NCI-H2196 treated with DMSO at 0.1 percent for 48 hours (cell line): Measurements from ENCODE around the gene AHCYL2.
"Not testable (repeated sequence)": the region's sequence is repeated elsewhere in the genome, so short reads cannot be mapped to it uniquely, and the experiment has no call there.

Experiments used
- DNase-seq: peaks from one replicate; lab custom pipeline; 2025; ENCODE audit not compliant: unreplicated experiment; lab: John Stamatoyannopoulos, UW

The AHCYL2 gene

DNA sequence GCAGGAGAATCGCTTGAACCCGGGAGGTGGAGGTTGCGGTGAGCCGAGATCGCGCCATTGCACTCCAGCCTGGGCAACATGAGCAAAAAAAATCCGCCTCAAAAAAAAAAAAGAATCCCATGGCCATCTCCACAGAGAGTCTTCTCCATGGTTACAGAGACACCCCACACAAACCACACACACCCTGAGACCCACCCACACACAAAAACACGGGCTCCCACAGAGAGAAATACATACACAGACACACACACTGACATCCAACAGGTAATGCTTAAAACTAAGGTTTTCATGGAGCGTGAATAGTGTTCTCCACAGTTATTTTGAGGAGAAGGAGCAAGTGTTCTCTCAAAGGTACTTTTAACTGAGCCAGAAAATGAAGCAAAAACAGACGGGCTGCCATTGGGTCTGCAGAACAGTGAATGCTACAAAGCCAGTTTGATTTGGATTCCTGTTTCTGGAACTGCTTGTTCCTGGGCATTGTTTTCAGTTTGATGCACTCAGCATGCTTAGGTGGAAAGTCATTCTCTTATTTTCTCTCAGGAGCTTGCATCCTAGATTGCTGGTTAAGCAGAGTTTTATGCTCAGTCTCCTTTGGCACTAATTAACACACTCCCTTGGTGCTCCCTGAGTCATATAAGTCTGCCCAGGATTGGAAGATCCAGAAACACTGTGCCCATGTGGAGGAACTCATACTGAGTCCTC lies 15.4 kb downstream of the AHCYL2 start:
- DNase-seq = no peak

- DNase-seq = no peak
These were observed 19.4 kb downstream of the AHCYL2 start for GRCh38 chr7:129244220-129244619.

DNA sequence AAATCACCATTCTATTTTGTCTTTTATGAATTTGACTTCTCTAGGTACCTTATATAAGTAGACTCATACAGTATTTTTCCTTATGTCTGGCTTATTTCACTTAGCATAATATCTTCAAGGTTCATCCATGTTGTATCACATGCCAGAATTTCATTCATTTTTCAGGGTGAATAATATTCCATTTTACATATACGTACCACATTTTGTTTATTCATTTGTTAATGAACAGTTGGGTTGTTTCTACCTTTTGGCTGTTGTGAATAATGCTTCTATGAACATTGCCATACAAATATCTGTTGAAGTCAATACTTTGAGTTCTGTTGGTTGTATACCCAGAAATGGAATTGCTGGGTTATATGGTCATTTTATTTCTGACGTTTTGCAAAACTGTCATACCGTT lies 20.7 kb downstream of the AHCYL2 start:
- DNase-seq = no peak

DNA sequence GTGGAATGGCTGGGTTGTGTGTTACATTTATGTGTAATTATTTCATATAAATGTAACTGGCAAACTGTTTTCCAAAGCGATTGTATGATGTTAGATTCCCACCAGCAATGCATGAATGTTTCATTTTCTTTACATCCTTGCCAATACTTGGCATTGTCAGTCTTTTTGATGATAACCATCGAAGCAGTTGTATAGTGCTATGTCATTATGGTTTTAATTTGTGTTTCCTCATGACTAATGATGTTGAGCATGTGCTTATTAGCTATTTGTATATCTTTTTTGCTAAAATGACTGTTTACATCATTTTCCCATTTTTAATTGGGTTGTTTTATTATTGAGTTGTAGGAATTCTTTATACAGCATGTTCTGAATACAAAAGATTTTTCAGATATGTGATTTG lies 22.3 kb downstream of the AHCYL2 start:
- no peak for DNase-seq

DNA sequence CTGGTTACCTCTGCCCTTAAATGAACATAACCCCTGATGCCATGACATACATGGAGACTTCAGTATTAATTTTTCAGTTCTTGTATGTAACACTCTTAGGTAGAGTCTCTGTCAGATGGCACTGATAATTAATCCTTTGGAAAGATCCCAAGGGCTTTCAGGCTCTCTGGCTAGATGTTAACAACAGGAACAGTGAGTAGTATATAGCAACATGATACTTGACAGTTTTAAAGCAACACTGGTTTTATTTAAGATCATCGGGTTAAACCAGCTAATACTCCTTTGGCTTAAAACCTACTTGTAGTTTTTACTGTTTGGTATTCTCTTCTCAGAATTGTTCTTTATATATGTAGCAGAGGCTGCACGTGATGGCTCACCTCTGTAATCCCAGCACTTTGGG lies 27.3 kb downstream of the AHCYL2 start:
- no peak for DNase-seq

GRCh38 chr7:129252603-129253002 lies 27.8 kb downstream of the AHCYL2 start:
- not testable (repeated sequence) for DNase-seq

DNA sequence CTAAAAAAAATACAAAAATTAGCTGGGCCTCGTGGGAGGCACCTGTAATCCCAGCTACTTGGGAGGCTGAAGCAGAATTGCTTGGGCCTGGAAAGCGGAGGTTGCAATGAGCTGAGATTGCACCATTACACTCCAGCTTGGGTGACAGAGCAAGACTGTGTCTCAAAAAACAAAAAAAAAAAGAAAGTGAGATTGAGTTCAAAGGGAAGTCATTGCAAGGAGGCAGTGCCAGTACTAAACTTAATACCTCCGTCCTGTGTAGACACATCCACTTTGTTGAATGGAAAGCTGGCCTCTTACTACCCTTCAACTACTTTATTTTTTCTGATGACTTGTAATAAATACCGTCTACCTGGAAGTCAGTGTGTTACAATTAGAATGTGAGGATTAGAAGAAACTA lies 31.0 kb downstream of the AHCYL2 start:
- no peak for DNase-seq

GRCh38 chr7:129256221-129256620 lies 31.4 kb downstream of the AHCYL2 start:
- no peak for DNase-seq

GRCh38 chr7:129257168-129257567 lies 32.3 kb downstream of the AHCYL2 start:
- DNase-seq = no peak

GRCh38 chr7:129258649-129259389 lies 34.0 kb downstream of the AHCYL2 start:
- no peak for DNase-seq

DNA sequence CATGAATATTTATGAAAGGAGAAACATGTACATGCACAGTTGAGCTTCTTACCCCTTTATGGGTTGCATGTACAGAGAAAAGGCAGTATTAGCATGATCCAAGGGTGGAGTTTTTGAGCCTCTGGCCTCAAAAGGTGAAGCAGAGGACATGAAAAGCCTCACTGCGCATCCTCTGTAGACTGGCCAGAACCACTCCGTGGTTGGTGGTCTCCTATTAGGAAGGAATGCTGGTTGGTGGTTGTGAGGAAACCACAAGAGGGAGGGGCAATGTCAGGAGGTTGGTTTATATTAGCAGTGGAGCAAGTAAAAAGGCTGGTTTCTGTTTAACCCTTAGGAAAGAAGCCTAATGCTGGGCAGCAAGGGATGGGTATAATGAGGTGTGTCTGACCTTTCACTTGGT lies 37.5 kb downstream of the AHCYL2 start:
- no peak for DNase-seq

GRCh38 chr7:129263168-129263567 lies 38.3 kb downstream of the AHCYL2 start:
- DNase-seq = no peak

GRCh38 chr7:129264534-129264933 lies 39.7 kb downstream of the AHCYL2 start:
- DNase-seq = no peak

- no peak for DNase-seq
These were observed 40.5 kb downstream of the AHCYL2 start for GRCh38 chr7:129265328-129265727.

- DNase-seq = no peak
These were observed 41.4 kb downstream of the AHCYL2 start for GRCh38 chr7:129266181-129266580.

- no peak for DNase-seq
These were observed 45.2 kb downstream of the AHCYL2 start for GRCh38 chr7:129270077-129270476.

- DNase-seq = no peak
These were observed 46.9 kb downstream of the AHCYL2 start for GRCh38 chr7:129271500-129272355.

- no peak for DNase-seq
These were observed 49.1 kb downstream of the AHCYL2 start for GRCh38 chr7:129273936-129274335.

DNA sequence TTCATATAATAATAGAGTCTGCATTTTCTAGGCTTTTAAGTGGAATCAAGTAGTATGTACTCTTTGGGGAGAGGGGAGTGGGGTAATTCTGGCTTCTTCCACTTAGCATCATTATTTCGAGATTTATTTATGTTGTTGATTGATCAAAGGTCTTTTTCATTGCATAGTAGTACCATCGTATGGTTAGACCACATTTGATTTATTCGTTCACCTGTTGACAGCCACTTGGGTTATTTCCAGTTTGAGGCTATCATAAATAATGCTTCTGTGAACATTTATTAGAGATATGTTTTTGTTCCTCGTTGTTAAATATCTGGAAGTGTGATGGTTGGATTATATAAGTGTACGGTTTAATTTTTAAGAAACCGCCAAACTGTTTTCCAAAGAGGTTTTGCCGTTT lies 52.8 kb downstream of the AHCYL2 start:
- no peak for DNase-seq

DNA sequence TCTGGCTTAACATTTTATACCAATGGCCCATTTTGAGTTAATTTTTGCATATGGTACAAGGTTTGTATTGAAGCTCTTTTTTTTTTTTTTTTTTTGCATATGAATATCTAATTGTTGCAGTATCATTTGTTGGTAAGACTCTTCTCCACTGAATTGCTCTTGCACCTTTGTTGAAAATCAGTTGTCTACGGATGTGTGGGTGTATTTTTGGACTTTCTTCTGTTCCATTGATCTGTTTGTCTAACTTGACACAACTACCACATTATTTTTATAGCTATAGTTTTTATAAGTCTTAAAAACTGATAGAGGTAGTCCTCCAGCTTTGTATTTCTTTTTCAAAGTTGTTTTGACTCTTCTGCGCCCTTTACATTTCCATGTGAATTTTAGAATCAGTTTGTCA lies 53.9 kb downstream of the AHCYL2 start:
- no peak for DNase-seq

GRCh38 chr7:129279757-129280156 lies 54.9 kb downstream of the AHCYL2 start:
- no peak for DNase-seq

DNA sequence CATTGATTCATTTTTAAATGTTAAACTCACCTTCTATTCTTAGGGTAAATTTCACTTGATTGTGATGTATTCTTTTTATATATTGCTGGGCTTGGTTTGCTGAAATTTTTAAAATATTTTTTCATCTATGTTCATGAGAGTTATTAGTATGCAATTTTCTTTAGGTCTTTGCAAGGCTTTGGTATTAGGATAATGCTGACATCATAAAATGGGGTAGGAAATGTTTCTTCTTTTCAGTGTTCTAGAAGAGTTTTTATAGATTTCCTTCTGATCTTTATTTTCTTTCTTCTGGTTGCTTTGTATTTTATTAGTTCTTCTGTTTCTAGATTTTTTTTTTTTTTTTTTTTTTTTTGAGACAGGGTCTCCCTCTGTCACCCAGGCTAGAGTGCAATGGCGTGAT lies 56.3 kb downstream of the AHCYL2 start:
- DNase-seq = no peak
